GM12892 (cell line): Measurements from ENCODE around the gene TENM4.

Experiments
- POLR2A ChIP-seq: IDR thresholded peaks from 2 replicates; pipeline ENCODE4 v1.6.1; 2011; ENCODE audit warnings: low read depth, low read length, control low read depth
- POLR2AphosphoS5 ChIP-seq: IDR thresholded peaks from 2 replicates; pipeline ENCODE4 v1.6.1; 2011; ENCODE audit warnings: low read depth, low read length, control low read depth

DNA sequence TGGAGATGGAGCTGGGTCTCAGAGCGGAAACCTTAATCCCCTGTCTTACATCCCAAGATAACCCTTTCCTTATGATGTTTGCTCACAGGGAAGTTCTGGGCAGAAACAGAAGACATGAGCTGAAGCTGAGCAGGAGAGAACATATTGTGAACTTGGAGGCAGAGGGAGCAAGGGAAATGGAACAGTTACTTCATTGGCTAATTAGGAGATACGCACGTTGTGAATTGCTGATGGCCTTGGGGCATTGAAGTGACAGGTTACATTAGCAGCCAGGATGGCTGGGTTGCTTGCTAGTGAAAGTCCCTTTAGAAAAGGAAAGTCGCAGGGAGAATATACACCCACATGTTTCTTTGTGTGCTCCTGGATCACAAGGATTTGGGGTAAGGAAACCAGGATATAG is 48.7 kb downstream of the TENM4 start:
- no peak for TF ChIP-seq POLR2AphosphoS5
- TF ChIP-seq POLR2A, result no peak
